ENCODE results near the gene PTPRZ1. TPM values are rescaled to one million over a fixed set of nuclear protein-coding genes. Genes with fewer than 3 reads are reported as not detected.

PTPRZ1 gene
- polyA plus RNA-seq, 1 of the 3 experiments (the other 2 are of a cell fraction) = not detected

GRCh38 chr7:122072272-122072671, 199.3 kb downstream of the PTPRZ1 start (continued):
- no peak for TF ChIP-seq USF2 (IDR thresholded peaks at IDR 0.05; ENCODE audit: borderline replicate concordance, low read depth, low read length)
- no peak for TF ChIP-seq GATA2 (CRISPR knock-in tag; IDR thresholded peaks at IDR 0.05)
- TF ChIP-seq MAX (IDR thresholded peaks at IDR 0.05; ENCODE audit: low read depth) = no peak
- TF ChIP-seq CHD2 (IDR thresholded peaks at IDR 0.05; ENCODE audit: low read length, partially characterized antibody) = no peak
- TF ChIP-seq EZH2phosphoT487 (IDR thresholded peaks at IDR 0.05; ENCODE audit: borderline replicate concordance, low read depth) = no peak
- no peak for TF ChIP-seq POLR2AphosphoS5 (IDR thresholded peaks at IDR 0.05; ENCODE audit: low read depth, low read length)
- TF ChIP-seq, protein P1, sequence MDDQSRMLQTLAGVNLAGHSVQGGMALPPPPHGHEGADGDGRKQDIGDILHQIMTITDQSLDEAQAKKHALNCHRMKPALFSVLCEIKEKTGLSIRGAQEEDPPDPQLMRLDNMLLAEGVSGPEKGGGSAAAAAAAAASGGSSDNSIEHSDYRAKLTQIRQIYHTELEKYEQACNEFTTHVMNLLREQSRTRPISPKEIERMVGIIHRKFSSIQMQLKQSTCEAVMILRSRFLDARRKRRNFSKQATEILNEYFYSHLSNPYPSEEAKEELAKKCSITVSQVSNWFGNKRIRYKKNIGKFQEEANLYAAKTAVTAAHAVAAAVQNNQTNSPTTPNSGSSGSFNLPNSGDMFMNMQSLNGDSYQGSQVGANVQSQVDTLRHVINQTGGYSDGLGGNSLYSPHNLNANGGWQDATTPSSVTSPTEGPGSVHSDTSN (IDR thresholded peaks at IDR 0.05) = no peak
- no peak for TF ChIP-seq EP300 (IDR thresholded peaks at IDR 0.05; ENCODE audit: borderline replicate concordance in 1 of 2, low read depth in 1 of 2, low read length in 1 of 2)

- Histone ChIP-seq H3K9me3 (no peaks in the 10 kb centered on the region), H2AFZ (ENCODE audit: low read depth) (no peak overlapping the region), H4K20me1 (ENCODE audit: insufficient read depth) (no peaks in the 10 kb centered on the region), H3K27me3 (ENCODE audit: insufficient read depth) (no peaks in the 10 kb centered on the region), H3K27ac (ENCODE audit: low read depth in 2 of 2, low read length in 1 of 2) (no peak overlapping the region), H3K79me2 (ENCODE audit: insufficient read depth) (no peaks in the 10 kb centered on the region), H3K4me3 (ENCODE audit: low read depth in 2 of 2, low read length in 1 of 2) (no peak overlapping the region), H3K9ac (no peak overlapping the region), H3F3A (replicated peaks; ENCODE audit: insufficient read depth) (no peaks in the 10 kb centered on the region), H3K4me1 (ENCODE audit: control insufficient read depth in 1 of 2, insufficient read depth in 2 of 2, low read depth in 1 of 2, low read length in 1 of 2) (no peaks in the 10 kb centered on the region), H3K9me2 (no peaks in the 10 kb centered on the region), H3K36me3 (replicated peaks in 1 of 2; ENCODE audit: control insufficient read depth in 1 of 2, insufficient read depth in 2 of 2, low read length in 1 of 2) (no peaks in the 10 kb centered on the region), H3K4me2 (no peak overlapping the region)
- ChIA-PET CTCF (interaction anchor here (1.2 to 1.5 kb wide), 2 partner anchors 20 to 78 kb away, joined by 4 to 5 read pairs; no protein-coding TSS in a partner anchor), POLR2A (no interaction called here)
- TF ChIP-seq GATA2 (CRISPR knock-in tag; IDR thresholded peaks at IDR 0.05) (no peak), RCOR1 (IDR thresholded peaks at IDR 0.05; ENCODE audit: low read length) (no peak), RFX5 (IDR thresholded peaks at IDR 0.05; ENCODE audit: low read length) (no peak), NFIC (IDR thresholded peaks at IDR 0.05; ENCODE audit: borderline replicate concordance) (no peak), EZH2phosphoT487 (IDR thresholded peaks at IDR 0.05; ENCODE audit: borderline replicate concordance, low read depth) (no peak), FOXJ3 (CRISPR knock-in tag; IDR thresholded peaks at IDR 0.05) (no peak), RAD21 (IDR thresholded peaks at IDR 0.05; ENCODE audit: low read length) (no peak), YY1 (IDR thresholded peaks at IDR 0.05; ENCODE audit: low read depth) (no peak), TAF1 (IDR thresholded peaks at IDR 0.05; ENCODE audit: borderline replicate concordance, low read depth, low read length) (no peak)
- TF ChIP-seq, protein P2, sequence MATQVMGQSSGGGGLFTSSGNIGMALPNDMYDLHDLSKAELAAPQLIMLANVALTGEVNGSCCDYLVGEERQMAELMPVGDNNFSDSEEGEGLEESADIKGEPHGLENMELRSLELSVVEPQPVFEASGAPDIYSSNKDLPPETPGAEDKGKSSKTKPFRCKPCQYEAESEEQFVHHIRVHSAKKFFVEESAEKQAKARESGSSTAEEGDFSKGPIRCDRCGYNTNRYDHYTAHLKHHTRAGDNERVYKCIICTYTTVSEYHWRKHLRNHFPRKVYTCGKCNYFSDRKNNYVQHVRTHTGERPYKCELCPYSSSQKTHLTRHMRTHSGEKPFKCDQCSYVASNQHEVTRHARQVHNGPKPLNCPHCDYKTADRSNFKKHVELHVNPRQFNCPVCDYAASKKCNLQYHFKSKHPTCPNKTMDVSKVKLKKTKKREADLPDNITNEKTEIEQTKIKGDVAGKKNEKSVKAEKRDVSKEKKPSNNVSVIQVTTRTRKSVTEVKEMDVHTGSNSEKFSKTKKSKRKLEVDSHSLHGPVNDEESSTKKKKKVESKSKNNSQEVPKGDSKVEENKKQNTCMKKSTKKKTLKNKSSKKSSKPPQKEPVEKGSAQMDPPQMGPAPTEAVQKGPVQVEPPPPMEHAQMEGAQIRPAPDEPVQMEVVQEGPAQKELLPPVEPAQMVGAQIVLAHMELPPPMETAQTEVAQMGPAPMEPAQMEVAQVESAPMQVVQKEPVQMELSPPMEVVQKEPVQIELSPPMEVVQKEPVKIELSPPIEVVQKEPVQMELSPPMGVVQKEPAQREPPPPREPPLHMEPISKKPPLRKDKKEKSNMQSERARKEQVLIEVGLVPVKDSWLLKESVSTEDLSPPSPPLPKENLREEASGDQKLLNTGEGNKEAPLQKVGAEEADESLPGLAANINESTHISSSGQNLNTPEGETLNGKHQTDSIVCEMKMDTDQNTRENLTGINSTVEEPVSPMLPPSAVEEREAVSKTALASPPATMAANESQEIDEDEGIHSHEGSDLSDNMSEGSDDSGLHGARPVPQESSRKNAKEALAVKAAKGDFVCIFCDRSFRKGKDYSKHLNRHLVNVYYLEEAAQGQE (IDR thresholded peaks at IDR 0.05; ENCODE audit: low read depth, low read length) = no peak
- TF ChIP-seq, protein P3, sequence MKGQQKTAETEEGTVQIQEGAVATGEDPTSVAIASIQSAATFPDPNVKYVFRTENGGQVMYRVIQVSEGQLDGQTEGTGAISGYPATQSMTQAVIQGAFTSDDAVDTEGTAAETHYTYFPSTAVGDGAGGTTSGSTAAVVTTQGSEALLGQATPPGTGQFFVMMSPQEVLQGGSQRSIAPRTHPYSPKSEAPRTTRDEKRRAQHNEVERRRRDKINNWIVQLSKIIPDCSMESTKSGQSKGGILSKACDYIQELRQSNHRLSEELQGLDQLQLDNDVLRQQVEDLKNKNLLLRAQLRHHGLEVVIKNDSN (IDR thresholded peaks at IDR 0.05; ENCODE audit: borderline replicate concordance, low read depth) = no peak
- TF ChIP-seq, protein P4, sequence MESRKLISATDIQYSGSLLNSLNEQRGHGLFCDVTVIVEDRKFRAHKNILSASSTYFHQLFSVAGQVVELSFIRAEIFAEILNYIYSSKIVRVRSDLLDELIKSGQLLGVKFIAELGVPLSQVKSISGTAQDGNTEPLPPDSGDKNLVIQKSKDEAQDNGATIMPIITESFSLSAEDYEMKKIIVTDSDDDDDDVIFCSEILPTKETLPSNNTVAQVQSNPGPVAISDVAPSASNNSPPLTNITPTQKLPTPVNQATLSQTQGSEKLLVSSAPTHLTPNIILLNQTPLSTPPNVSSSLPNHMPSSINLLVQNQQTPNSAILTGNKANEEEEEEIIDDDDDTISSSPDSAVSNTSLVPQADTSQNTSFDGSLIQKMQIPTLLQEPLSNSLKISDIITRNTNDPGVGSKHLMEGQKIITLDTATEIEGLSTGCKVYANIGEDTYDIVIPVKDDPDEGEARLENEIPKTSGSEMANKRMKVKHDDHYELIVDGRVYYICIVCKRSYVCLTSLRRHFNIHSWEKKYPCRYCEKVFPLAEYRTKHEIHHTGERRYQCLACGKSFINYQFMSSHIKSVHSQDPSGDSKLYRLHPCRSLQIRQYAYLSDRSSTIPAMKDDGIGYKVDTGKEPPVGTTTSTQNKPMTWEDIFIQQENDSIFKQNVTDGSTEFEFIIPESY (IDR thresholded peaks at IDR 0.05; ENCODE audit: borderline replicate concordance, low read depth) = no peak
- DNase-seq = no peak
- WGBS (ENCODE audit: low lambda C conversion rate) = 2% methylated on average over 6 of the region's 6 CpGs
Measured at GRCh38 chr7:122072924-122073599, 200.1 kb downstream of the PTPRZ1 start.
